ENCODE measurements around the gene HRC. TPM values are rescaled to one million over a fixed set of nuclear protein-coding genes. Genes with fewer than 3 reads are reported as not detected.

Gene HRC
- polyA plus RNA-seq, 3 donors, result not detected

GRCh38 chr19:49161987-49162386 is 6.8 kb upstream of the HRC start:
- H2AFZ ChIP-seq (ENCODE audit: insufficient read depth, low read depth, low read length, poor library complexity, severe bottlenecking), result no peak overlapping the region
- H3K27me3 Mint-ChIP-seq (ENCODE audit: low read depth in 3 of 3), result peaks cover 22 to 48% (median 35%) of the 10 kb centered on the region in 3 donors
- WGBS (ENCODE audit: insufficient coverage), result 76% methylated on average over 4 of the region's 4 CpGs
- no peak overlapping the region for H3K4me3 Mint-ChIP-seq
- intact Hi-C loops (cut with micrococcal nuclease), result no loop called here
- peaks cover 13% of the 10 kb centered on the region for H3K4me1 Mint-ChIP-seq
- peaks cover 8 to 13% of the 10 kb centered on the region in 2 donors for H3K4me1 ChIP-seq (ENCODE audit: control insufficient read depth in 1 of 2, insufficient read depth in 2 of 2, low read length in 2 of 2)
- H3K9me3 ChIP-seq (replicated peaks in 1 of 2; ENCODE audit: control insufficient read depth in 1 of 2, insufficient read depth in 1 of 2, low read length in 2 of 2), result no peaks in the 10 kb centered on the region
- H3K27me3 ChIP-seq (ENCODE audit: control insufficient read depth in 2 of 2, insufficient read depth in 2 of 2, low read length in 2 of 2), result peaks cover 7 to 21% of the 10 kb centered on the region in 2 donors
- no peak overlapping the region for H3K4me3 ChIP-seq (replicated peaks in 1 of 3; ENCODE audit: low read depth in 2 of 3, low read length in 3 of 3)
- no peak overlapping the region for H3K27ac Mint-ChIP-seq
- DNase-seq, result no peak
- no peaks in the 10 kb centered on the region for H4K20me1 ChIP-seq (ENCODE audit: insufficient read depth, low read length)
- no peak overlapping the region for H3K27ac ChIP-seq (ENCODE audit: low read depth in 1 of 2, low read length in 2 of 2)
- no peak for TF ChIP-seq CTCF (IDR thresholded peaks at IDR 0.05)
- peaks cover 0 to 2% (median 0%) of the 10 kb centered on the region in 7 donors for H3K9me3 Mint-ChIP-seq
- H3K36me3 ChIP-seq (replicated peaks in 1 of 2; ENCODE audit: control insufficient read depth in 1 of 2, insufficient read depth in 2 of 2, low read length in 2 of 2), result no peaks in the 10 kb centered on the region
- no peaks in the 10 kb centered on the region for H3K36me3 Mint-ChIP-seq
- H3K79me2 ChIP-seq (ENCODE audit: insufficient read depth, low read length), result no peaks in the 10 kb centered on the region
- H3K9ac ChIP-seq (ENCODE audit: insufficient read depth, low read length, poor library complexity, severe bottlenecking), result no peak overlapping the region
- H3K4me2 ChIP-seq (replicated peaks; ENCODE audit: extremely low read depth, low read length, poor library complexity, severe bottlenecking), result no peak overlapping the region

- Histone ChIP-seq H3K27me3 (ENCODE audit: control insufficient read depth in 2 of 2, insufficient read depth in 2 of 2, low read length in 2 of 2) (peaks cover 7 to 28% of the 10 kb centered on the region in 2 donors), H3K79me2 (ENCODE audit: insufficient read depth, low read length) (no peaks in the 10 kb centered on the region), H3K4me2 (replicated peaks; ENCODE audit: extremely low read depth, low read length, poor library complexity, severe bottlenecking) (no peak overlapping the region), H3K27ac (ENCODE audit: low read depth in 1 of 2, low read length in 2 of 2) (no peak overlapping the region), H3K4me1 (ENCODE audit: control insufficient read depth in 1 of 2, insufficient read depth in 2 of 2, low read length in 2 of 2) (peaks cover 8 to 13% of the 10 kb centered on the region in 2 donors), H3K9ac (ENCODE audit: insufficient read depth, low read length, poor library complexity, severe bottlenecking) (no peak overlapping the region), H3K9me3 (replicated peaks in 1 of 2; ENCODE audit: control insufficient read depth in 1 of 2, insufficient read depth in 1 of 2, low read length in 2 of 2) (no peaks in the 10 kb centered on the region), H3K4me3 (replicated peaks in 1 of 3; ENCODE audit: low read depth in 2 of 3, low read length in 3 of 3) (no peak overlapping the region), H3K36me3 (replicated peaks in 1 of 2; ENCODE audit: control insufficient read depth in 1 of 2, insufficient read depth in 2 of 2, low read length in 2 of 2) (no peaks in the 10 kb centered on the region), H2AFZ (ENCODE audit: insufficient read depth, low read depth, low read length, poor library complexity, severe bottlenecking) (no peak overlapping the region), H4K20me1 (ENCODE audit: insufficient read depth, low read length) (no peaks in the 10 kb centered on the region)
- Mint-ChIP-seq H3K27ac (no peak overlapping the region), H3K36me3 (no peaks in the 10 kb centered on the region), H3K4me3 (no peak overlapping the region), H3K27me3 (ENCODE audit: low read depth in 3 of 3) (peaks cover 27 to 50% (median 44%) of the 10 kb centered on the region in 3 donors), H3K4me1 (peaks cover 13% of the 10 kb centered on the region), H3K9me3 (peaks cover 0 to 2% (median 0%) of the 10 kb centered on the region in 7 donors)
- 95% methylated on average over 12 of the region's 13 CpGs for WGBS (ENCODE audit: insufficient coverage)
- intact Hi-C loops (cut with micrococcal nuclease), result no loop called here
- no peak for TF ChIP-seq CTCF (IDR thresholded peaks at IDR 0.05)
- no peak for DNase-seq
These were observed 5.4 kb upstream of the HRC start for GRCh38 chr19:49160450-49161189.

Data from CD14-positive monocyte (primary cell).